Kidney tubule cell (primary cell): Measurements from ENCODE around the gene MXD3.
A peak's percentile ranks its signal among the peaks of the same experiment; 100 is the strongest.
"Not testable (repeated sequence)": the region's sequence is repeated elsewhere in the genome, so short reads cannot be mapped to it uniquely, and the experiment has no call there.

Experiments
- DNase-seq: peaks from one replicate; pipeline ENCODE4 v3.0.0-alpha.2; 2018; ENCODE audit warnings: low spot score

The MXD3 gene, protein sequence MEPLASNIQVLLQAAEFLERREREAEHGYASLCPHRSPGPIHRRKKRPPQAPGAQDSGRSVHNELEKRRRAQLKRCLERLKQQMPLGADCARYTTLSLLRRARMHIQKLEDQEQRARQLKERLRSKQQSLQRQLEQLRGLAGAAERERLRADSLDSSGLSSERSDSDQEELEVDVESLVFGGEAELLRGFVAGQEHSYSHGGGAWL

DNA sequence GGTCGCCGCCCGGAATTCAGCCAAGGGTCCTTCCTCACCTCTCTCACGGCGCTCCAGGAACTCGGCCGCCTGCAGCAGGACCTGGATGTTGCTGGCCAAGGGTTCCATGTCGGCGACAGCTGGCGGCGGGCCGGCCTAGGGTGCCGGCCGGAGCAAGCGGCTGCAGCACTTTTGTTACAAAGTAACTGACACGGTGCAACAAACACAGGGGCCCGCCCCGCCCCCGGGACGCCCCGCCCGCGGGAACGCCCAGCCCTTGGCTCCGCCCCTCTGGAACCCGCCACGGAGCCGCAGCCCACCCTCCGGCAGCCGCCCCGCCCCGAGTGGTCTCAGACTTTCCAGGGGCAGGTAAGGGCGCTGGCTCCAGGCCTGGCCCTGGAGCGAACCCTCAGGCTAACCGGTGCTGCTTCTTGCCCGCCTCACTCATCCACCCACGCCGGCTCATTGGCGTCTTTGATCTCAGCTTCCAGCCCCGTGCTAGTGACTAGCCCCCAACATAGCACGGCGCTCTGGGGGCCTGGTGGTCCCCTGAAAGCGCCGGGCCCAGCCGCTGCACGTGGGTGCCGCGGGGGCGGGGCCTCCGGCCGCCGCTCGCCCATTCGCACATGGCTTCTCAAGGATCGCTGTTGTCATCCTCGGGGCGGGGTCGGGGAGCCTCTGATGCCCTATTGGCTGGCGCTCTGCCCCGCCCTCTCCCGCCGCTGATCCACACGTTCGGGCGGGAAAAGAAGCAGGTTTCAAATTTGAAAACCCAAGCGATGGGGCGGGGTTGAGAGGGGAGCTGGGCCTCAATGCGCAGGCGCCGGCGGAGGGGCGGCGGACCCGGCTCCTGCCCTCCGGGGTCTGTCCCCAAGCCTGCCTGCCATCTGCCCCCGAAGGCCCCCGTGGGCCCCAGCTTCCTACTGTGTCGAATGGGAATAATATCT, at the start of gene MXD3:
MXD3 (minus strand) TSS at position 176 of the 926 bp plus-strand sequence; CDS start at position 108, 68 bp downstream.
- peak; percentile 95 for DNase-seq

DNA sequence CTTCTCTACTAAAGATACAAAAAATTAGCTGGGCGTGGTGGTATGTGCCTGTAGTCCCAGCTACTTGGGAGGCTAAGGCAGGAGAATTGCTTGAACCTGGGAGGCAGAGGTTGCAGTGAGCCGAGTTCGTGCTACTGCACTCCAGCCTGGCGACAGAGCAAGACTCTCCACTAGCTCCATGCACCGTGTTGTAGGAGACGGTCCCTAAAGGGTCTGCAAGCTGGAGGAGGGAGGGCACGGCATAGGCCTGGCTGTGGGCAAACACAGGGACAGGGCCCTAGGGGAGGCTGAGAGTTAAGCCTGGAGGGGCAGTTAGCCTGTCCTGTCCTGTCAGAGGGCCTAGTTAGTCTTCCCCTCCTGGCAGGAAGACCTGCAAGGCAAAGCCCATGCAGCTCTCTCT, 49.0 kb upstream of the MXD3 start:
- not testable (repeated sequence) for DNase-seq

DNA sequence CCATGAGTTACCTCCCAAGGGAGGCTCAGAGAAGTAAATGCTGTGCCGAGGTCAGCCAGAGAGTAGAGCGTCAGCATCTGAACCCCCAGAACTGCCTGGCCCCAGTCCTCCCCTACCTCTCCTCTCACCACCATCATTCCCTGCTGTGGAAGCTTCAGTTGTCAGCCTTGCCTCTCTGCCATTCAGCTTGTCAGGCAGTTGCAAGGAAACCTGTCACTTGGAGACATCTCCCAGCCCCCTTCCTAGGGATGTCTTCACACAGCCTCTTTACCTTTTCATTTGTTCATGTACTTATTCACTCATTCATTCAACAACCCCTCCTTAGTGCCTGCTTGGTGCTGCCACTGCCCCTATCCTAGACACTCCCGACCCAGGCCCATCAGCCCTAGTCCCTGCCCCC, 48.2 kb upstream of the MXD3 start:
- no peak for DNase-seq

DNA sequence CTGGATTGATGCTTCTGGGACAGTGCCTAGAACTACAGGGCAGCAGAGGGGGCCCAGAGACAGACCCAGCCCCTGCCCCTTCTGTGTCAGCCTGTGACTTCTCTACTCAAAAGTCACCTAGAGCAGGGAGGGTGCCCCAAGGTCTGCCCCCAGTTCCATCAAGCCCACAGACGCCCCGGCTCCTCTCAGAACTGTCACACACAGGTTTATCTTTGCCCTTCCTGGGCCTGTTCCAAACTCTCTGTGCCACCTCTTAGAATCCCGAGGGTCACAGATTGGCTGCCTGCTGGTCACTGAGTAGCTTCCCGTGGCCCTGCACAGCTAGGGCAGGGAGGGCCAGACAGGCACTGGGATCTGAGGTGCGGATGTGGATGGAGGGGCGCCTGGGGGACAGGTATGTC, 47.8 kb upstream of the MXD3 start:
- DNase-seq: no peak

DNA sequence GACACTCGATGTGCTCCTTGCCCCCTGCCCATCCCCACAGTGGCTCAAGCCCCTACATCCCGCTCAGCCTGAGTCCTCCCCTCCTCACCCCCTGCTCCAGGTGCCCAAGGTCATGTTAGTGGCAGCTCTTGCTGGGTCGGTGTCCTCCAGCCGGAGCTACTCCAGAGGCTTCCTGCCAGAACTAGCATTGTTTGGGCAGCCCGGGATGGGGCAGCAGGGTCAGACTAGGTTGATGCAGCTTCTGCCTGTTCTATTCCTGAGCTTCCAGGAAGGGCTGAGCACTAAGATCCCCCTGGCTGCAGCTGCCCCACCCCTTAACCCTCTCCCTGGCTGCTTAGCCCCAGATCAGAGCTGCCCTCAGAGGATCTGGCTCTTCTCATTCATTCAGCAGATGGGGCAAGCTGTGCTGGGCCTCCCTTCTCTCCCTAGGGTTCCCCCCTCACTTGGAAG, 46.7 kb upstream of the MXD3 start:
- no peak for DNase-seq

DNA sequence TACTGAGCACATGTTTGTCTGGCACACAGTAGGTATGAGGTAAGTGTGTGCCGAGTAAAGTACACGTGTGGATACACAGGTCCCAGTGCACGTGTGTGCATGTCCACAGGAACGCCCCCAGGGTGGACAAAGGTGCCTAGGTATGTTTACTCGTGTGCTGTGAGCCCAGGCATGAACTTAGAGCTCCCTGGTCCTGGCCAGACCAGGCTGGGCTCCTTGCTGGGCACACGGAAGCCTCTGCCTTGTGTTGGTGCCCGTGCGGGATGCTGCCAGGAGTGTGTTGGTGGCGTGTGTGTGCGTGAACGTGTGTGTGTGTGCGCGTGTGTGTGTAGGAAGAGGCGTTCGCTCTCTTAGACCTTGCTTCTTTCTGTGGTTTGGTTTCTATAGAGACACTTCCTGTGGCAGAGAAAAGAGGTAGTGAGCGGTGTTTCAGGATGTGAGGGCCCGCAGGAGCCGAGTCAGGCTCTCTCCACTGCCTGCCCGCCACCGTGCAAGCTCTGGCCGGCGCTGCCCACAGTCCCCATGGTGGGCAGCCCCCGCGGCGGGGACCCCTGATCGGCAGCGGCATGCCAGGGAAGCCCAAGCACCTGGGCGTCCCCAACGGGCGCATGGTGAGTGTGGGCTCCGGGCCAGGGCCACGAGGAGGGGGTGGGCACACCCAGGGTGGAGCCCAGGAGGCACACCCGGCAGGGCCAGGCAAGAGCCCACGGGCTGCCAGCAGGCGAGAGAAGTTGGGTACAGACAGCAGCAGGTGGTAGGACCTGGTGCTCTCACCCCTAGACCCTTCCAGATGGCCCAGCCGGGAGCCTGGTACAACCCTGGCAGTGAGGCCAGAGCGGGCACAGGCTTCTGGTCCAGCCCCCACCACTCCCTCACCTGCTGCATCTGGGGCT, 46.0 kb upstream of the MXD3 start, which contains the start of gene RGS14:
RGS14 (plus strand) TSS at position 466 of the 893 bp plus-strand sequence; CDS start at position 567, 101 bp downstream.
- DNase-seq: peak; percentile 20

DNA sequence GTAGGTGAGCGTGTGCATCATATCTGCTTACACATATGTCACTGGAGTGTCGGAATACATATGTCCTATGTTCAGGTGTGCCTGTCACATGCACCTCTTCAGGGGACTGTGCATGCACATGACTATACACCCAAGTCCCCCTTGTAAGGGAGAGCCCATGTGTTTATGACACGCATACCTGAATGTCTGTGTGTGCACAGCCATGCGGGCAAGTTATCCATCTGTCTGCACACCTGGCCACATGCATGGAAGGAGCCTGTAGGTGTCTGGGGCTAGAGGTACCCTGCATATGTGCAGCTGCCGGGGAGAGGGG, 45.4 kb upstream of the MXD3 start:
- DNase-seq: no peak

DNA sequence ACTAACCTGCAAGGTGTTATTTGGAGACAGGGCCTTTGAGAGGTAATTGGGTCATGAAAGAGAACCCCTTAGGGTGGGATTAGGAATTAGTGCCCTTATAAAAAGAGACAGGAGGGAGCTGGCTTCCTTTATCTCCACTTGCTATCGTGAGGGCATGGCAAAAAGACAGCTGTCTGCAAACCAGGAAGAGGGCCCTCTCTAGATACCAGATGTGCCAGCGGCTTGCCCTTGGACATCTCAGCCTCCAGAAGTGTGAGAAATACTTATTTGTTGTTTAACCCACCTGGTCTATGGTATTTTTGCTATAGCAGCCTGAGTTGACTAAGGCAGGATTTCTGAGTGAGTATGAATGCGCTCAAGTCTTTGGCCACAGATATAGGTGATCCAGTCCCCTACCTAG, 45.0 kb upstream of the MXD3 start:
- no peak for DNase-seq

DNA sequence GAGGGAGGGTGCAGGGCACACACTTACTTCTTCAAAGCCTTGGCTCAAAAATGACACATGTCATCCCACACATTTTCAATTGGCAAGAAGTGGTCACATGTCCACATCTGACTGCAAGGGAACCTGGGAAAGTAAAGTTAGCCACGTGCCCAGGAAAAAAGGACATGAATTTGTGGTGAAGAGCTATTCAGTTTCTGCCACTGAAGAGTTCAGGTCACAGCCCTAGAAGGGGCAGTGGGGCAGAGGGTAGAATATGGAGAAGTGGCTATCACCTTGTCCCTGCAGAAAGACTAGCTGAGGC, 44.1 kb upstream of the MXD3 start:
- DNase-seq: no peak

DNA sequence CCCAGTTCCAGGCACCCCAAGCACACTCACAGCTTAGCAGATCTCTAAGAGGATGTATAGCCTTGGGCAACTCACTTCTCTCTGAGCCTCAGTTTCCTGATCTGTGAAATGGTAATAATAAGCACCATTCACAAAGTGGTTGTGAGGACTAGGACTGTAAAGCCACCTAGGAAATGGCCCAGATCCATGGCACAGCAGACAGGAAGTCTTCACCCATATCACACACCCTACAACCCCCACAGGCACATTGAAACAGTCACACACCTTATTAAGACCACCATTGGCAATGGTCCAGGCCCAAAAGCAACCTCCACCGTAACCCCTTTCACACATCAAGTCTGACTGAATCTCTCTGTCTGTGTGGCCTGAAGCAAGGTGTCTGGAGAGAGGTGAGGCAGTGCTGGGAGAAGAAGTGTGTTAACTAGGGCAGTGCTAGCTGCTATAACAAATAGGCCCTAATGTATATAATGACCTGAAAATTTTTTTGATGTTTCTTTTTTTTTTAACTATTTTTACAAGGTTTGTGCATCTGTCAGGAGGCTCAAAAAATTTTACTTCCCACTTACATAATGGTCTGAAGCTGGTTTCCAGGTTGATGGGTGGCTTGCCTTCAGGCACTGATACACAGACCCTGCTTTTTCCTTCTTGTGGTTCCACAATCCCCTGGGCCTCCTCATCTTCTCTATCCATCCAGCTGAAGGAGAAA, 43.6 kb upstream of the MXD3 start:
- DNase-seq: no peak

DNA sequence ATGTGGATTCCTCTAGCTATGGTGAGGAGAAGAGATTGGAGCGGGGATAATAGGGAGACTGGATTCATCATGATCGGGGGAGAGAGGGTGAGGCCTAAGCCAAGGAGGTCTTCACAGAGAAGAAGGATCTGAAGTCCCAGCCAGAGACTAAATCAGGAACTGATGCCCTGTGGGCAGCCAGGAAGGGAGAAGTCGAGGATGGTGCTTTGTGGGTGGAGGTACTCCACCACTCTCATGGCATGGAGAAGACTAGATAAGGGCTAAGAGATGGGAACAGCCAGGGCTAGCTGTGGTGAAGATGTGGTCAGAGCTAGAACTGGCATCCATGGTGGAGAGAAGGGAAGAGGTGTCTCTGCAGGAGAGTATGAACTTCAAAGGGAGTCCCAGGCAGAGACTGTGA, 43.0 kb upstream of the MXD3 start:
- no peak for DNase-seq

DNA sequence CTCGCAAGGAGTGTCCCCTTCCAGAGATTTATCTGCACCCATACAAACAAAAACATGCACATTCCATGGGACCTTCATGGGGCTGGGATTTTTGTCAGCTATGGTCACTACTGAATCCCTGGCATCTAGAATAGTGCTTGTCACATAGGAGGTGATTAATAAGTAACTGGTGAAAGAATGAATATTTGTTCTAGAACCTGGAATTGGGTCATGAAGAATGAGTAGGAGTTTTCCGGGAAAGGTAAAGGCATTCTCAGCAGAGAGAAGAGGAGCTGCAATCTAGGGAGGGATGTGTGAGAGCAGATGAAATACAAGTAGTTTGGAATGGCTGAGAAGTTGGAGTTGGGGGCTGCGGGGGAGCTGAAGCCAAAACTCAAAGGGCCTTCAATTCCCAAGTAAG, 42.6 kb upstream of the MXD3 start:
- peak; percentile 9 for DNase-seq

DNA sequence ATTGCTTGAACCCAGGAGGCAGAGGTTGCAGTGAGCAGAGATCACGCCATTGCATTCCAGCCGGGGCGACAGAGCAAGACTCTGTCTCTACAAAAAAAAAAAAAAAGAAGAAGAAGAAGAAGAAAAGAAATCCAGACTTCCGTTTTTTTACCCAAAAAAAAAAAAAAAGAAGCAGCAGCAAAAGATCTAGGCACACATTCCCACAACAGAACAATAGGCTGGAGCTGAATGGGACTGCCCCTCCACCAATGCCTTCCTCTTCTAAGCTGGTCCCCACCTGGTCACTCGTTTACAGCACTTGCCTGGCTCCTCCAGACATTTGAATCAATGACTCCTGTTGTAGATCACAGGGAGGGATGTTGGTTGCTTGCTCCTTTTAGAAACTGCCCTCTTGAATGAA, 41.4 kb upstream of the MXD3 start:
- DNase-seq: no peak

DNA sequence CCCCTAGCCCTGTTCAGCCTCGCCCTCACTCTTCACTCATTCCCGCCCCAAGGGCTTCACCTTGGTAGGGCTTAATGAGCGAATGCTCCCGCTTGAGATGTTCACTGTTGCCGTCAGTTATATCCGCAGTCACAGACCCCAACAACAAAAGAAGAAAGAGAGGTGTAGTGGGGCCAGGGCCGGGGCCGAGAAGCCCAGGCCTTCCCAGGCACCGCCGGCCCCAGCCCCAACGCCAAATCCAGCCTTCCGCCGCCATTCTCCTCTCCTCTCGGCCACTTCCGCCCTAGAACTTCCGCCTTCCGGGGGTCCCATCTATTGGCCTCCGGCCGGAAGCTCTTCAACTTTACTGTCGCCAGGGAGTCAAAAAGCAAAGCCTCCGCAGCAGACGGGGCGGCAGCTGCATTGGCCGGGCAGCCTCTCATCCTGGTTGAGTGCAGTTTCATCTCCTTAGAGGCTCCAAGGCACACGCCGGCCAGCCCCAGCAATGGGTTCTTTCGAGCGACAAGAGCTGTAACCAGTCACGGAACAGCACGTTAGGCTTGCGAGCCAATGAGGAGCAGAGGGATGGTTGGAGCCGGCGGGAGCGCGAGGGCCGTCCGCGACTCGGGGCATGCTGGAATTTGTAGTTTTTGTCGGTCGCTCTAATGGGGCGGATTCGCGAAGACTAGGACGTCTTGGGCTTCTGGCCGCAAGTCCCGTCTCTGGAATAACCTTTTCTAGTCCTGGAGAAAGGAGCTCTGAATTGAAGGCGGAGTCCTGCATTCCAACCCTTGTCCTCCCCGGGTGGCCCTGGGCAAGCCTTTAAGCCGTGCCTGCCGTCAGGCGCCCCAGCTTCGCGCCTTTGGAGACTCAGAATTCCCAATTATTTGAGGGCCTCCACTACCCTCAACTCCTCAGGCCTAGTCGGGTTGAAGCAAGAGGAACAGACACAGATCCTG, 40.0 kb upstream of the MXD3 start, which contains the start of gene LMAN2:
LMAN2 (minus strand) TSS at position 277 of the 938 bp plus-strand sequence; CDS start at position 256, 21 bp downstream.
- DNase-seq: peak; percentile 95

DNA sequence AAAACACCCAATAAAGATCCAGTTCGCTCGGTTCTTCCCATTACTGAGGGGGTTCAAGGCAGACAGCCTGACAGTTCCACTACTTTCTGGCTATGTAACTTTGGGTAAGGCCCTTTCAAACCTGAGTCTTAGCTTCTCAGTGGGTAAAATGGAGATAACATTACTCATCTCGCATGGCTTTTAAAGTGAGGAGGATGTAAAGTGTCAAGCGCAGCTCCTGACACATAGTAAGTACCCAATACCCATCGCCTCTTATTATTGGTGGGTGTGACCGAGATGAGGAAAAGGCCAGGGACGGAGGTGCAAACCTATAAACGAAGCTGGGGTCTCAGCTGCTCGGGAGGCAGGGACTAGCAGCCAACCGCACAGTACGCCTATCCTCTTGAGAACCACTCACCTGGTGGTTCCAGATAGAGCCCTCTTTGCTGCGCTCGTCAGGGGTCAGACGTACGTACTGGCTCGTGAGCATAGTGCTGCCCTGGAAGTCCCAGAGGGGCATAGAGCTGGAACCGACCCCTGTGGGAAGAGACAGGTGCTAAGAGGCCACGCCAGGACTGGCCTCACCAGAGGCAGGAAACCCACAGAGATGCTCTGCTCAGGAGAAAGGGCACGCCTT, 39.2 kb upstream of the MXD3 start:
- DNase-seq: peak; percentile 6

DNA sequence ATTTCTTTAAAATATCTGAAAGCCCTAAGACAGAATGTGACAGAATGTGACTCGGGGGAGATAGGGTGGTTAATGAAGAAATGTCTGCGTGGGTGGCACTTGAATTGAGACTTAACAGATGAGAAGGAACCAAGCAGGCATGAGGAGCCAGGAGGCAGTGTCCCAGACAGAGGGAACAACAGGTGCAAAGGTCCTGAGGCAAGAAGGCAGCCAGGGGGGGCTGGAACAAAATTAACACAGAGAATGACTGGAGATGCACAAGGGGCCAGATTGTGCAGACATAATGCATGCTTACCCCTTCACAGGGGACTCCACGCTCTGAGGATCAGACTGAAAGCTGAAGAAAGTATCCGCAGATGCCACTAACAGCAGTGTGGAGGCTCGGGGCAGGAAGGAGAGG, 38.1 kb upstream of the MXD3 start:
- no peak for DNase-seq

DNA sequence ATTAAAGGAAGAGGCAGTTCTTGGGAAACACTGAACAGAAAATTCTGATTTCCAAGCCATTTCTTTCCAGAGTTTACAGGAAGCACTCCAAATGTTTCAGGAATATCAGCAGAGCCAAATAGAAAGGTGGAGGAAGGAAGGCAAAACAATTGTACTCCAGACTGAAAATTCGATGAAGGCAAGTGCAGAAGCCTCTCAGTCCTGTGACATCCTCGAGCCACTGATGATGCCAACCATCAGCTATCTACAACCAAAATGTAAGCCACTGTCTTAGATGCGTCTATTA, 37.6 kb upstream of the MXD3 start:
- no peak for DNase-seq

DNA sequence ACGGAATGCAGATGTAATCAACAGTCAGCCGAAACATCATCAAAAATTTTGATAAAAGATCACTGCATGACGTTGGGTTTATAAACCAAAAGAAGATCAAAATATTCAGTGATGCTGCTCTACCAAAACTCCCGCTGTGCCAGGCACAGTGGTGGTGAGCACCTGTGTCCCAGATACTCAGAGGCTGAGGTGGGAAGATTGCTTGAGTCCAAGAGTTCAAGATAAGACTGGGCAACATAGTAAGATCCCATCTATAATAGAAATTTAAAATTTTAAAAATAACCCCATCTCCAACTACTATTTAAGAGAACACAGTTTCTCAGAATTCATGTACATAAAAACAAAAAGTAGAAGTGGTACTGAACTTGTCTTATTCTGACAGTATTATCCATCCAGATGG, 36.0 kb upstream of the MXD3 start:
- no peak for DNase-seq

DNA sequence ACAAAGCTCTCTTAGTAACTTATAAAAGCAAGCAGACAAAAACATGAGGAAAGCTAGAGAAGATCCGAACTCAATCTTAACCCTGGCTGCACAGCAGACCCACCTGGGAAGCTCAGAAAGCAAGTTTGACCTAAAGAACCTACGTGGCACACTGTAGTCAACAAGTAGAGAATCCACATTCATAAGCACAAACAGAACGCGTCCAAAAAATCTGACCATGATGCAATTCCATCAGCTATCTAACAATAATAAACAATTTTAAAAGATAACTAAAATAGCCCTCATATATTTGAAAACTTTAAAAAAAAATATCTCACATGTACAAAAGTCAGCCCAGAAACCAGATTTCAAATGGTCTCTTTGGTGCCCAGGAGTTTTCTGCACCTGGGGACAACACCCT, 35.1 kb upstream of the MXD3 start:
- no peak for DNase-seq

DNA sequence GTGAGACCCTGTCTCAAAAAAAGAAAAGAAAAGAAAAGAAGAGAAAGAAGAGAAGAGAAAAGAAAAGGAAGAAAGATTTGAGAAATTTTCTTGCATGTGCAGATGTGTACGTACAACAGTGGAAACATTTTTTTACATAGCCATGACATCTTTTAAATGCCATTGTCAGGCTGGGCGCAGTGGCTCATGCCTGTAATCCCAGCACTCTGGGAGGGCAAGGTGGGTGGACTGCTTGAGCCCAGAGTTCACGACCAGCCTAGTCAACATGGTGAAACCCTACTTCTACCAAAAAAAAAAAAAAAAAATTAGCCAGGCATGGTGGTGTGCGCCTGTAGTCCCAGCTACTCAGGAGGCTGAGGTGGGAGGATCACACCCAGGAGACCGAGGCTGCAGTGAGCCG, 33.2 kb upstream of the MXD3 start:
- no peak for DNase-seq

DNA sequence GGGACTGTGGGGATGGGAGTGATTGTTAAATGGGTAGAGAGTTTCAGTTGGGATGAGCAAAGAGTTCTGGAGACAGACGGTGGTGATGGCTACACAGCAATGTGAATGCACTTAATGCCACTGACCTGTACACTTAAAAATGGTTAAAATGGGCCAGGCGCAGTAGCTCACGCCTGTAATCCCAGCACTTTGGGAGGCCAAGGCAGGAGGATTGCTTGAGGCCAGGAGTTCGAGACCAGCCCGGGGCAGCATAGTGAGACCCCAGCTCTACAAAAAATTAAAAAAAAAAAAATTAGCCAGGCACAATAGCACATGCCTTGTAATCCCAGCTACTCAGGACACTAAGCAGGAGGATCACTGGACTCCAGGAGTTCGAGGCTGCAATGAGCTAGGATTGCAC, 32.1 kb upstream of the MXD3 start:
- DNase-seq: no peak
